Neuronal stem cell (in vitro differentiated cells): ENCODE data around the gene OCEL1.
A peak's percentile ranks its signal among the peaks of the same experiment; 100 is the strongest.

Experiments
- DNase-seq: peaks from one replicate; pipeline ENCODE4 v3.0.0-alpha.2; 2013; ENCODE audit warnings: low spot score
- H2AFZ ChIP-seq: one replicate; pipeline ENCODE4 v1.6.1; 2013; ENCODE audit warnings: mild to moderate bottlenecking, low read length, inconsistent platforms
- H2AK5ac ChIP-seq: 2 replicates; pipeline ENCODE4 v1.6.1; 2013; ENCODE audit warnings: low read depth, mild to moderate bottlenecking, inconsistent platforms, low read length, moderate library complexity, mixed read lengths
- H2BK120ac ChIP-seq: 2 replicates; pipeline ENCODE4 v1.6.1; 2013; ENCODE audit warnings: low read depth, mild to moderate bottlenecking, inconsistent platforms, low read length, moderate library complexity, mixed read lengths
- H2BK12ac ChIP-seq: one replicate; pipeline ENCODE4 v1.6.1; 2013; ENCODE audit warnings: low read length, inconsistent platforms
- H2BK15ac ChIP-seq: 2 replicates; pipeline ENCODE4 v1.6.1; 2013; ENCODE audit warnings: mild to moderate bottlenecking, low read length, inconsistent platforms, mixed read lengths
- H2BK5ac ChIP-seq: one replicate; pipeline ENCODE4 v1.6.1; 2013; ENCODE audit warnings: inconsistent platforms, mild to moderate bottlenecking, low read length, moderate library complexity
- H3K14ac ChIP-seq: one replicate; pipeline ENCODE4 v1.6.1; 2013; ENCODE audit warnings: low read length, inconsistent platforms
- H3K18ac ChIP-seq: 2 replicates; pipeline ENCODE4 v1.6.1; 2013; ENCODE audit warnings: low read length, inconsistent platforms
- H3K23ac ChIP-seq: 2 replicates; pipeline ENCODE4 v1.6.1; 2013; ENCODE audit warnings: low read depth, mild to moderate bottlenecking, mixed read lengths, low read length, inconsistent platforms; ENCODE audit not compliant: poor library complexity
- H3K27ac ChIP-seq: replicated peaks from 3 replicates; pipeline ENCODE4 v1.5.1; 2013; ENCODE audit warnings: low read length, inconsistent platforms
- H3K27me3 ChIP-seq, 3 experiments: 2 replicates each; pipeline ENCODE4 v1.6.1; 2013; ENCODE audit warnings: low read length in 3 of 3, mild to moderate bottlenecking in 2 of 3, inconsistent platforms in 1 of 3, low read depth in 1 of 3, mixed read lengths in 1 of 3, moderate library complexity in 1 of 3; ENCODE audit not compliant: control insufficient read depth in 3 of 3, insufficient read depth in 3 of 3
- H3K36me3 ChIP-seq, 2 donors: replicated peaks in 1 of 2; 2 replicates each; pipeline ENCODE4 v1.6.1; 2013; ENCODE audit warnings: low read length in 2 of 2; ENCODE audit not compliant: control insufficient read depth in 2 of 2, insufficient read depth in 2 of 2
- H3K4ac ChIP-seq: 2 replicates; pipeline ENCODE4 v1.6.1; 2013; ENCODE audit warnings: inconsistent platforms, mild to moderate bottlenecking, low read length, moderate library complexity
- H3K4me1 ChIP-seq, 2 donors: 1 replicate in 1 of 2; 2 replicates in 1 of 2; pipeline ENCODE4 v1.6.1; 2013; ENCODE audit warnings: low read length in 2 of 2, low read depth in 1 of 2; ENCODE audit not compliant: control insufficient read depth in 2 of 2, insufficient read depth in 1 of 2
- H3K4me2 ChIP-seq: one replicate; pipeline ENCODE4 v1.6.1; 2013; ENCODE audit warnings: mild to moderate bottlenecking, low read length, inconsistent platforms; ENCODE audit not compliant: insufficient read depth, poor library complexity, severe bottlenecking
- H3K4me3 ChIP-seq, 2 donors: 2 replicates each; pipeline ENCODE4 v1.5.1; 2013; ENCODE audit warnings: low read length in 2 of 2, mild to moderate bottlenecking in 2 of 2, inconsistent platforms in 1 of 2, moderate library complexity in 1 of 2
- H3K79me1 ChIP-seq: one replicate; pipeline ENCODE4 v1.6.1; 2013; ENCODE audit warnings: low read depth, mild to moderate bottlenecking, inconsistent platforms, low read length, moderate library complexity
- H3K9ac ChIP-seq: one replicate; pipeline ENCODE4 v1.6.1; 2013; ENCODE audit warnings: mild to moderate bottlenecking, low read depth, low read length, inconsistent platforms; ENCODE audit not compliant: poor library complexity
- H3K9me3 ChIP-seq, 2 donors: replicated peaks in 1 of 2; 2 replicates each; pipeline versions ENCODE3 to v1.6.1; 2013; ENCODE audit warnings: low read length in 2 of 2, mild to moderate bottlenecking in 2 of 2, inconsistent platforms in 1 of 2, low read depth in 1 of 2, mixed read lengths in 1 of 2, moderate library complexity in 1 of 2; ENCODE audit not compliant: control insufficient read depth in 2 of 2, insufficient read depth in 1 of 2
- H4K8ac ChIP-seq: one replicate; pipeline ENCODE4 v1.6.1; 2013; ENCODE audit warnings: low read depth, mild to moderate bottlenecking, inconsistent platforms, low read length, moderate library complexity
- H4K91ac ChIP-seq: one replicate; pipeline ENCODE4 v1.6.1; 2013; ENCODE audit warnings: low read length, low read depth, mild to moderate bottlenecking, inconsistent platforms; ENCODE audit not compliant: poor library complexity
- WGBS, 2 donors: extraction: QIAGEN DNeasy Blood & Tissue Kit; methylation state at CpG; one replicate each; pipeline ENCODE4 v1.1.7; 2013; ENCODE audit warnings: missing lambda C conversion rate in 2 of 2, mixed read lengths in 1 of 2; ENCODE audit not compliant: insufficient read length in 2 of 2, insufficient replicate concordance in 1 of 2; ENCODE audit errors: extremely low coverage in 2 of 2; 5-methylcytosine and 5-hydroxymethylcytosine counted together

OCEL1 gene

GRCh38 chr19:17209126-17210036, 16.6 kb upstream of the OCEL1 start:
- Histone ChIP-seq H3K4me2 (no peak overlapping the region), H3K4me3 (no peak overlapping the region), H3K14ac (peak overlapping the region; percentile 85), H2BK15ac (no peak overlapping the region), H3K27ac (no peak overlapping the region), H3K79me1 (peaks cover 2% of the 10 kb centered on the region), H3K23ac (peak overlapping the region; percentile 73), H2BK120ac (no peak overlapping the region), H3K4me1 (peaks cover 0 to under 1% of the 10 kb centered on the region in 2 donors), H2BK12ac (peak overlapping the region; percentile 10), H3K18ac (peak overlapping the region; percentile 22), H2BK5ac (peak overlapping the region; percentile 82), H4K8ac (no peak overlapping the region), H3K4ac (no peak overlapping the region), H3K9ac (peak overlapping the region; percentile 74), H2AK5ac (peak overlapping the region; percentile 68), H4K91ac (no peak overlapping the region), H3K36me3 (peaks cover 24 to 83% of the 10 kb centered on the region in 2 donors), H3K9me3 (peaks cover 0 to 6% of the 10 kb centered on the region in 2 donors), H3K27me3 (no peaks in the 10 kb centered on the region), H2AFZ (no peak overlapping the region)
- no CpG with 5 or more reads among the region's 28 CpGs for WGBS, 2 donors
- peak; percentile 48 for DNase-seq

GRCh38 chr19:17210296-17210695, 15.7 kb upstream of the OCEL1 start:
- H4K8ac ChIP-seq: no peak overlapping the region
- H2AFZ ChIP-seq: no peak overlapping the region
- no peak overlapping the region for H3K4ac ChIP-seq
- H3K4me1 ChIP-seq: peaks cover 3 to 5% of the 10 kb centered on the region in 2 donors
- H3K36me3 ChIP-seq: peaks cover 24 to 79% of the 10 kb centered on the region in 2 donors
- no peak overlapping the region for H3K4me2 ChIP-seq
- no peaks in the 10 kb centered on the region for H3K27me3 ChIP-seq
- no CpG with 5 or more reads among the region's 14 CpGs for WGBS, 2 donors
- no peak overlapping the region for H4K91ac ChIP-seq
- H2BK5ac ChIP-seq: no peak overlapping the region
- H3K14ac ChIP-seq: no peak overlapping the region
- H3K9me3 ChIP-seq: peaks cover 0 to 6% of the 10 kb centered on the region in 2 donors
- no peak overlapping the region for H3K4me3 ChIP-seq
- DNase-seq: no peak
- no peak overlapping the region for H3K27ac ChIP-seq
- H3K9ac ChIP-seq: no peak overlapping the region
- H2BK12ac ChIP-seq: no peak overlapping the region
- H2BK15ac ChIP-seq: no peak overlapping the region
- H2BK120ac ChIP-seq: no peak overlapping the region
- no peak overlapping the region for H3K23ac ChIP-seq
- no peak overlapping the region for H2AK5ac ChIP-seq
- H3K79me1 ChIP-seq: peaks cover 2% of the 10 kb centered on the region
- H3K18ac ChIP-seq: no peak overlapping the region

GRCh38 chr19:17211547-17212446, 14.2 kb upstream of the OCEL1 start:
- Histone ChIP-seq H3K27me3 (no peaks in the 10 kb centered on the region), H3K4me3 (no peak overlapping the region), H3K9ac (no peak overlapping the region), H3K4me1 (peaks cover 5 to 8% of the 10 kb centered on the region in 2 donors), H3K4me2 (no peak overlapping the region), H2AFZ (no peak overlapping the region), H2BK12ac (no peak overlapping the region), H3K27ac (no peak overlapping the region), H3K14ac (no peak overlapping the region), H3K79me1 (peaks cover 5% of the 10 kb centered on the region), H4K8ac (no peak overlapping the region), H3K18ac (no peak overlapping the region), H2BK15ac (no peak overlapping the region), H3K36me3 (peaks cover 23 to 71% of the 10 kb centered on the region in 2 donors), H3K9me3 (peaks cover 0 to 2% of the 10 kb centered on the region in 2 donors), H2AK5ac (no peak overlapping the region), H3K23ac (no peak overlapping the region), H2BK5ac (no peak overlapping the region), H2BK120ac (no peak overlapping the region), H3K4ac (no peak overlapping the region), H4K91ac (no peak overlapping the region)
- no CpG with 5 or more reads among the region's 58 CpGs for WGBS, 2 donors
- DNase-seq: no peak
